K562 (cell line): ENCODE data around the gene ASMTL. TPM values are rescaled to one million over a fixed set of nuclear protein-coding genes. Genes with fewer than 3 reads are reported as not detected.

Source experiments
- ATAC-seq: fragments of 200-7000 bp; cut with Tn5 transposase; 3 replicates; pipeline ENCODE4 v1.9.1; 2020; ENCODE audit warnings: moderate library complexity
- BruUV-seq: library from RNA; stranded (reverse); fragments of 400-500 nt; replicated peaks from 2 replicates; lab custom pipeline; 2021; lab: Mats Ljungman, UMichigan
- CTCF ChIA-PET: fragments of 300-600 bp; formaldehyde crosslinking; extraction: SDS; loops from one replicate; lab custom pipeline; 2021; ENCODE audit warnings: low intra/inter-chr PET ratio; lab: Yijun Ruan, JAX
- POLR2A ChIA-PET: fragments of 300-600, 350-650 bp; sonication (Branson Sonifier 250); formaldehyde crosslinking; extraction: SDS; loops from one replicate; lab custom pipeline; 2021; ENCODE audit warnings: antibody characterized with exemption, inconsistent platforms; lab: Yijun Ruan, JAX
- DNase-seq, 4 experiments: peaks; one replicate each; pipeline versions ENCODE4 v3.0.0 to v3.0.0-alpha.2; 2011 to 2018; ENCODE audit warnings: low spot score in 3 of 4, mixed read lengths in 3 of 4; ENCODE audit errors: extremely low read depth in 1 of 4
- FAIRE-seq: peaks from 2 replicates; lab custom pipeline; 2011; peaks lifted over from hg19 to GRCh38; lab: Jason Lieb, UNC
- H2AFZ ChIP-seq: 2 replicates; pipeline ENCODE4 v1.6.0; 2011; ENCODE audit warnings: low read depth, low read length, control low read depth, inconsistent platforms
- H3K27ac ChIP-seq: fragments of 200-600 bp; 3 replicates; pipeline ENCODE4 v1.8.0; 2011; ENCODE audit warnings: low read depth, mild to moderate bottlenecking, control low read depth, inconsistent platforms, low read length, moderate library complexity, mixed read lengths; ENCODE audit errors: extremely low read depth
- H3K27me3 ChIP-seq, 2 experiments: fragments of 300-600 bp in 1 of 2; 2 replicates in 1 of 2; 3 replicates in 1 of 2; pipeline versions ENCODE4 v1.6.0 to v1.8.0; 2011; ENCODE audit warnings: inconsistent platforms in 2 of 2, low read length in 2 of 2, mild to moderate bottlenecking in 1 of 2, mixed read lengths in 1 of 2, moderate library complexity in 1 of 2; ENCODE audit not compliant: control insufficient read depth in 2 of 2, insufficient read depth in 2 of 2
- H3K36me3 ChIP-seq: fragments of 300-600 bp; 3 replicates; pipeline ENCODE4 v1.8.0; 2011; ENCODE audit warnings: mild to moderate bottlenecking, low read length, inconsistent platforms; ENCODE audit not compliant: control insufficient read depth, insufficient read depth
- H3K4me1 ChIP-seq, 2 experiments: fragments of 200-600 bp in 1 of 2; replicated peaks in 1 of 2; 2 replicates in 1 of 2; 3 replicates in 1 of 2; pipeline versions ENCODE4 v1.5.1 to v1.8.0; 2011; ENCODE audit warnings: inconsistent platforms in 2 of 2, low read length in 2 of 2, mild to moderate bottlenecking in 1 of 2, mixed read lengths in 1 of 2, moderate library complexity in 1 of 2; ENCODE audit not compliant: control insufficient read depth in 2 of 2, insufficient read depth in 2 of 2
- H3K4me2 ChIP-seq: 2 replicates; pipeline ENCODE4 v1.6.1; 2011; ENCODE audit warnings: low read length, control low read depth, inconsistent platforms, mixed read lengths; ENCODE audit not compliant: insufficient read depth
- H3K4me3 ChIP-seq: fragments of 200-600 bp; sonication (generic), shearing (Covaris generic); 2 replicates; pipeline ENCODE4 v1.5.1; 2016; ENCODE audit warnings: control low read depth, inconsistent platforms
- H3K79me2 ChIP-seq: fragments of 200-600 bp; 3 replicates; pipeline ENCODE4 v1.8.0; 2011; ENCODE audit warnings: low read length, inconsistent platforms; ENCODE audit not compliant: control insufficient read depth, insufficient read depth
- H3K9ac ChIP-seq, 2 experiments: 2 replicates each; pipeline versions ENCODE4 v1.6.0 to v1.6.1; 2011; ENCODE audit warnings: low read depth in 2 of 2, low read length in 2 of 2, control low read depth in 1 of 2, inconsistent platforms in 1 of 2, mild to moderate bottlenecking in 1 of 2, mixed read lengths in 1 of 2; ENCODE audit not compliant: insufficient read depth in 1 of 2
- H3K9me1 ChIP-seq: one replicate; pipeline ENCODE4 v1.6.0; 2011; ENCODE audit warnings: inconsistent platforms, mild to moderate bottlenecking, low read length, moderate library complexity; ENCODE audit not compliant: control insufficient read depth, insufficient read depth
- H3K9me3 ChIP-seq: replicated peaks from 2 replicates; pipeline ENCODE4 v1.5.1; 2011; ENCODE audit warnings: low read depth, low read length, inconsistent platforms; ENCODE audit not compliant: control insufficient read depth, insufficient read depth
- H4K20me1 ChIP-seq: replicated peaks from 2 replicates; pipeline ENCODE4 v1.6.1; 2011; ENCODE audit warnings: low read length, inconsistent platforms, mixed read lengths; ENCODE audit not compliant: control insufficient read depth, insufficient read depth
- ARID2 ChIP-seq: fragments of 450-650 bp; IDR thresholded peaks from 2 replicates; pipeline ENCODE4 v1.6.1; 2017; ENCODE audit warnings: antibody characterized with exemption, mild to moderate bottlenecking
- CREM ChIP-seq: IDR thresholded peaks from 2 replicates; pipeline ENCODE4 v1.6.1; 2014; ENCODE audit warnings: antibody characterized with exemption, low read depth
- GTF2F1 ChIP-seq: IDR thresholded peaks from 2 replicates; pipeline ENCODE4 v1.6.1; 2011; ENCODE audit warnings: low read depth, low read length, improper control_type of control experiment
- KDM4B ChIP-seq, 2 experiments: fragments of 450-650 bp in 1 of 2; sonication (generic) in 1 of 2; IDR thresholded peaks; 2 replicates each; pipeline ENCODE4 v1.6.1; 2016 to 2017; ENCODE audit warnings: borderline replicate concordance in 2 of 2, antibody characterized with exemption in 1 of 2, low read depth in 1 of 2, mild to moderate bottlenecking in 1 of 2
- MEF2A ChIP-seq: IDR thresholded peaks from 2 replicates; pipeline ENCODE4 v1.6.1; 2011; ENCODE audit warnings: low read depth, mild to moderate bottlenecking, low read length, moderate library complexity; ENCODE audit not compliant: control insufficient read depth
- MIER1 ChIP-seq: fragments of 450-650 bp; IDR thresholded peaks from 2 replicates; pipeline ENCODE4 v1.6.1; 2016; ENCODE audit warnings: antibody characterized with exemption, mild to moderate bottlenecking, low read depth
- NFRKB ChIP-seq: fragments of 450-650 bp; IDR thresholded peaks from 2 replicates; pipeline ENCODE4 v1.6.1; 2016; ENCODE audit warnings: low read depth
- PCBP1 ChIP-seq: fragments of 200-400 bp; formaldehyde crosslinking; IDR thresholded peaks from 2 replicates; pipeline ENCODE4 v1.6.1; 2018; ENCODE audit warnings: mild to moderate bottlenecking, low read depth, low read length; ENCODE audit not compliant: poor library complexity, severe bottlenecking
- PREB ChIP-seq: sonication (generic); formaldehyde crosslinking; IDR thresholded peaks from 2 replicates; pipeline ENCODE4 v1.8.1; 2023; ENCODE audit warnings: mild to moderate bottlenecking, missing genetic modification reagents
- PRMT5 ChIP-seq: sonication (generic); formaldehyde crosslinking; IDR thresholded peaks from 2 replicates; pipeline ENCODE4 v1.5.0; 2020; ENCODE audit warnings: missing genetic modification reagents
- RBFOX2 ChIP-seq: fragments of 200-400 bp; formaldehyde crosslinking; IDR thresholded peaks from 2 replicates; pipeline ENCODE4 v1.6.1; 2017; ENCODE audit warnings: low read depth, mild to moderate bottlenecking, low read length, moderate library complexity
- TSHZ1 ChIP-seq: fragments of 250-450 bp; sonication (Bioruptor Pico); IDR thresholded peaks from 2 replicates; pipeline ENCODE4 v1.4.0; 2020; ENCODE audit warnings: mild to moderate bottlenecking, moderate library complexity
- ZNF23 ChIP-seq: fragments of 250-450 bp; sonication (Bioruptor Pico); IDR thresholded peaks from 2 replicates; pipeline ENCODE4 v1.4.0; 2020; ENCODE audit warnings: mild to moderate bottlenecking
- WGBS: fragments of 100-300 bp; shearing (Covaris generic); methylation state at CpG from one replicate; pipeline ENCODE4 v1.1.6; 2016; ENCODE audit warnings: low coverage, mixed read lengths; ENCODE audit not compliant: insufficient coverage; ENCODE audit errors: missing lambda C conversion rate; 5-methylcytosine and 5-hydroxymethylcytosine counted together
- in situ Hi-C: fragments of 300-500 bp; cut with MboI; formaldehyde crosslinking; loops from 4 replicates; pipeline ENCODE4 v1.15.0; 2018; ENCODE audit warnings: inconsistent platforms, mixed read lengths
- intact Hi-C: fragments of 100-400 bp; cut with micrococcal nuclease; formaldehyde crosslinking; loops from 2 replicates; pipeline ENCODE4 v1.14.2; 2022
- polyA plus RNA-seq, 8 experiments: library from polyadenylated mRNA; depleted of rRNA in 4 of 8; stranded (reverse) in 5 of 8; unstranded in 3 of 8; fragments of >200 nt; fragmentation: Nextera tagmentation in 2 of 8; fragmentation: Illumina TruSeq in 1 of 8; extraction: Ambion mirVana in 2 of 8; extraction: Trizol in 1 of 8; gene quantifications; 2 replicates each; pipeline versions ENCODE4 v1.2.1 to v1.2.3, GENCODE V29; 2011 to 2014; ENCODE audit warnings: inconsistent platforms in 1 of 8, missing spikeins in 1 of 8
- total RNA-seq, 7 experiments: library from RNA; depleted of rRNA in 6 of 7; stranded (reverse); fragments of >200 nt in 6 of 7; fragmentation: Illumina TruSeq in 2 of 7; extraction: Trizol in 2 of 7; gene quantifications; 2 replicates each; pipeline versions ENCODE4 v1.2.1 to v1.2.3, GENCODE V29; 2011 to 2021; ENCODE audit warnings: low replicate concordance in 1 of 7
- TF ChIP-seq, protein P1 (sequence below): fragments of 450-650 bp; formaldehyde crosslinking; IDR thresholded peaks from 2 replicates; pipeline ENCODE4 v1.4.0; 2020; ENCODE audit warnings: mild to moderate bottlenecking, mixed read lengths

The ASMTL gene
- total and polyA plus RNA-seq, 9 of the 15 experiments (the other 6 are each of a cell fraction or from before 2014, with no cell fraction given) = 0.56 to 20.6 (median 7.6) TPM

DNA sequence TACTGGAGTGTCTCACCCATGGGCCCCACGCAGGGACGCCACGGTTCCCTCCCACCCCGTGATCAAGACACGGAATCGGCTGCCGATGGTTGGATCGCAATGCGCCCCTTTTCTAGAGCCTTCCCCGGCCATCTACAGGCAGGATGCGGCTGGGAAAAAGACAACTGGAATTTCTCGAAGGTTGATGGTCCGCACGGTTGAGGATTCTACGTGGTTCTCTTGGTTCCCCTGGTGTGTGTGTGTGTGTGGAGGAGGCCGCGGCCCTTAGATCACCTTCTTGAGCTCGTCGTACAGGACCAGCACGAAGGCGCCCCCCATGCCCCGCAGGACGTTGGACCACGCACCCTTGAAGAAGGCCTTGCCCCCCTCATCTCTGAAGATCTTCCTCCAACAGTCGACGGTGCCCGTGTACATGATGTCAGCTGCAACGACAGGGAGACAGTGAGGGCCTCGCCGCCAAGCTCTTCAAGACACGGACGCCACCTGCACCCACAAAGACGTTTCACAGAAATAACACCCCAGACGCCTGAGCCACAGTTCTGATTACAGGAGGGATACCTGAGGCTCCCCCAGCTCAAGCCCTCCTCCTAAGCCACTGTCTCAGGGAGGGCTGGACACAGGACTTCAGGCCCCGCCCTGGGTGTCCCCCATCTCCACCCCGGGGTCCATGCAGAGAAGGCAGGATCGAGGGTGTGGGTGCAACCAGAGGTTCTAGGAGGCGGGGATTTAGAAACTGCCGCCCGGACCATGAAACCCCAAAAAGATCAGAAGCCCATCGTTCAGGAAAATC is 66.2 kb downstream of the ASMTL start:
- TSS peak; percentile 1 for BruUV-seq
- 96% methylated on average over 10 of the region's 41 CpGs for WGBS
- intact Hi-C loops = no loop called here
- no peaks in the 10 kb centered on the region for H3K9me3 ChIP-seq
- H2AFZ ChIP-seq = no peak overlapping the region
- FAIRE-seq (no peak), ATAC-seq (no peak), DNase-seq (peak in 1 of 4 experiments; percentile 10)
- H3K36me3 ChIP-seq = peaks cover 70% of the 10 kb centered on the region
- H3K79me2 ChIP-seq = peaks cover 45% of the 10 kb centered on the region
- H3K9ac ChIP-seq = no peak overlapping the region
- POLR2A ChIA-PET = no interaction called here
- peaks cover 8% of the 10 kb centered on the region for H3K9me1 ChIP-seq
- H3K4me2 ChIP-seq = no peak overlapping the region
- H4K20me1 ChIP-seq = peaks cover 44% of the 10 kb centered on the region
- CTCF ChIA-PET = no interaction called here
- peaks cover 7 to 52% of the 10 kb centered on the region in 2 experiments; a peak in 4 of 5 replicates for H3K4me1 ChIP-seq
- no peak overlapping the region for H3K4me3 ChIP-seq
- no peak overlapping the region for H3K27ac ChIP-seq
- H3K27me3 ChIP-seq = no peaks in the 10 kb centered on the region
- in situ Hi-C loops = no loop called here
- TF ChIP-seq ARID2 = no peak
- TF ChIP-seq KDM4B (IDR thresholded peaks at IDR 0.05; ENCODE audit: borderline replicate concordance in 2 of 2, low read depth in 1 of 2) = no peak
- TF ChIP-seq PCBP1 = no peak
- TF ChIP-seq, protein P1, sequence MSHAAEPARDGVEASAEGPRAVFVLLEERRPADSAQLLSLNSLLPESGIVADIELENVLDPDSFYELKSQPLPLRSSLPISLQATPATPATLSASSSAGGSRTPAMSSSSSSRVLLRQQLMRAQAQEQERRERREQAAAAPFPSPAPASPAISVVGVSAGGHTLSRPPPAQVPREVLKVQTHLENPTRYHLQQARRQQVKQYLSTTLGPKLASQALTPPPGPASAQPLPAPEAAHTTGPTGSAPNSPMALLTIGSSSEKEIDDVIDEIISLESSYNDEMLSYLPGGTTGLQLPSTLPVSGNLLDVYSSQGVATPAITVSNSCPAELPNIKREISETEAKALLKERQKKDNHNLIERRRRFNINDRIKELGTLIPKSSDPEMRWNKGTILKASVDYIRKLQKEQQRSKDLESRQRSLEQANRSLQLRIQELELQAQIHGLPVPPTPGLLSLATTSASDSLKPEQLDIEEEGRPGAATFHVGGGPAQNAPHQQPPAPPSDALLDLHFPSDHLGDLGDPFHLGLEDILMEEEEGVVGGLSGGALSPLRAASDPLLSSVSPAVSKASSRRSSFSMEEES = no peak
- no peak for TF ChIP-seq CREM
- TF ChIP-seq RBFOX2 = peak; percentile 4; the same call in 1 of the 2 replicates
- TF ChIP-seq MIER1 = 0 out of 2 replicates have a peak, but pooled peaks have one; percentile 59
- TF ChIP-seq ZNF23 (CRISPR knock-in tag) = no peak
- no peak for TF ChIP-seq PRMT5 (CRISPR knock-in tag)
- no peak for TF ChIP-seq PREB (CRISPR knock-in tag)
- no peak for TF ChIP-seq NFRKB
- no peak for TF ChIP-seq TSHZ1 (CRISPR knock-in tag)
- TF ChIP-seq GTF2F1 = no peak
- no peak for TF ChIP-seq MEF2A
